IPS DF 6.9 (cell line): ENCODE results near the gene PRIMA1.

Experiments used
- DNase-seq: peaks from one replicate; pipeline ENCODE4 v3.0.0-alpha.2; 2013; ENCODE audit warnings: low read depth, low spot score
- H3K27ac ChIP-seq: one replicate; pipeline ENCODE4 v1.5.1; 2013; ENCODE audit warnings: low read length, control low read depth
- H3K27me3 ChIP-seq: 2 replicates; pipeline ENCODE4 v1.6.1; 2013; ENCODE audit warnings: mild to moderate bottlenecking, low read length; ENCODE audit not compliant: control insufficient read depth, insufficient read depth
- H3K36me3 ChIP-seq: 2 replicates; pipeline ENCODE4 v1.6.1; 2013; ENCODE audit warnings: low read length; ENCODE audit not compliant: control insufficient read depth, insufficient read depth
- H3K4me1 ChIP-seq: 2 replicates; pipeline ENCODE4 v1.6.1; 2013; ENCODE audit warnings: low read length; ENCODE audit not compliant: control insufficient read depth, insufficient read depth
- H3K4me3 ChIP-seq: 2 replicates; pipeline ENCODE4 v1.5.1; 2013; ENCODE audit warnings: mild to moderate bottlenecking, low read length
- H3K9me3 ChIP-seq: 2 replicates; pipeline ENCODE4 v1.6.1; 2013; ENCODE audit warnings: low read length, inconsistent platforms; ENCODE audit not compliant: control insufficient read depth, insufficient read depth
- WGBS: extraction: QIAGEN DNeasy Blood & Tissue Kit; methylation state at CpG from one replicate; pipeline ENCODE4 v1.1.7; 2013; ENCODE audit warnings: mixed read lengths, missing lambda C conversion rate; ENCODE audit not compliant: insufficient read length, insufficient coverage; 5-methylcytosine and 5-hydroxymethylcytosine counted together

The PRIMA1 gene

DNA sequence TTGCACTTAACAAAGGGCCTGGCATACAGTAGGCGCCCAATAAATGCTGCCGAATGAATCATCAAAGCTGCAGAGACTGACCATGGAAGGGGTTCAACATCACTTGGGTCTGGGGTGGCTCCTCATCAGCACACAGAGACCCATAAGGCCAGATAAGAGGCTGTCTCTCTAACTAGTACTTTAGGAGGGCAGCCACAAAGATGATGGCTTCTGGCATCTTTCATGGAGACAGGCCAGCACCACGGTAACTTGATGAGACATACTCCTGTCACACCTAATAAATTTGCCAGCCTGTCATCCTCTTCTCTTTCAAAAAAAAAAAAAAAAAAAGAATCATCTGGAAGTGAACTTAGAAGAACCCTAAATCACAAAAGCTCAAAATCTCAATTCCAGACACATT, 3.4 kb downstream of the PRIMA1 start:
- Histone ChIP-seq H3K4me3 (no peak overlapping the region), H3K36me3 (no peaks in the 10 kb centered on the region; the same call in 1 of the 2 replicates), H3K9me3 (no peaks in the 10 kb centered on the region), H3K27me3 (peaks cover 11% of the 10 kb centered on the region; the same call in 1 of the 2 replicates), H3K4me1 (peaks cover 6% of the 10 kb centered on the region; the same call in 1 of the 2 replicates), H3K27ac (no peak overlapping the region)
- no peak for DNase-seq
- WGBS: no CpG with 5 or more reads among the region's 3 CpGs

DNA sequence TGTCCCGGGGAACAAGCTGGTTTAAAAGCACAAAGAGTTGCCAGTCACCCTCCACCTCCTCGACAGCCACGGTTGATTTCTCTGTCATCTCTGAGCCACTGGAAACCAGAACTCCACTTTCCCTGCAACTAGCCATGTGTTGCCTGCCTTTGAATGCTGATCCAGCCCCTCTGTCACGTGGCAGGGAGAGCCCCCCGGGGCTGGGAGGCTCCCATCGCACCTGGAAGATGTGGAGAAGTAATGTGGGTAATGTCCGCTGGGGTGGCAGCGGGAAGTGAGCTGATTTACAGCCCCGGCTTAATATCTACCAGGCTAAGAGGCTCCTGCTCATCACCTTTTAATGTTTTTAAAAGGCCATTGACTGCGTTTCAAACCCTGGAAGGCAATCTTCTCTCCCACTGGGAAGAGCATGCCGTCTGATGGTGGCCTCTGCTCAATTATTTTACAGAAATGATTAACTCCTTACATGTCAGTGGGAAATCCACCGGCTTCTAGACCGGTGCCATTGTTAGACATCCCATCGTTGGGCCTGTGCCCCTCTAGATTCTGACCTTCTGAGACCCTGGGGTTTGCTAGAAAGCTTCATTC, 7.4 kb downstream of the PRIMA1 start:
- no peaks in the 10 kb centered on the region for H3K27me3 ChIP-seq
- WGBS: no CpG with 5 or more reads among the region's 14 CpGs
- H3K27ac ChIP-seq: no peak overlapping the region
- no peaks in the 10 kb centered on the region for H3K36me3 ChIP-seq
- no peak for DNase-seq
- H3K4me3 ChIP-seq: no peak overlapping the region
- 0 out of 2 replicates have a peak, but pooled peaks cover 2% of the 10 kb centered on the region for H3K4me1 ChIP-seq
- no peaks in the 10 kb centered on the region for H3K9me3 ChIP-seq

DNA sequence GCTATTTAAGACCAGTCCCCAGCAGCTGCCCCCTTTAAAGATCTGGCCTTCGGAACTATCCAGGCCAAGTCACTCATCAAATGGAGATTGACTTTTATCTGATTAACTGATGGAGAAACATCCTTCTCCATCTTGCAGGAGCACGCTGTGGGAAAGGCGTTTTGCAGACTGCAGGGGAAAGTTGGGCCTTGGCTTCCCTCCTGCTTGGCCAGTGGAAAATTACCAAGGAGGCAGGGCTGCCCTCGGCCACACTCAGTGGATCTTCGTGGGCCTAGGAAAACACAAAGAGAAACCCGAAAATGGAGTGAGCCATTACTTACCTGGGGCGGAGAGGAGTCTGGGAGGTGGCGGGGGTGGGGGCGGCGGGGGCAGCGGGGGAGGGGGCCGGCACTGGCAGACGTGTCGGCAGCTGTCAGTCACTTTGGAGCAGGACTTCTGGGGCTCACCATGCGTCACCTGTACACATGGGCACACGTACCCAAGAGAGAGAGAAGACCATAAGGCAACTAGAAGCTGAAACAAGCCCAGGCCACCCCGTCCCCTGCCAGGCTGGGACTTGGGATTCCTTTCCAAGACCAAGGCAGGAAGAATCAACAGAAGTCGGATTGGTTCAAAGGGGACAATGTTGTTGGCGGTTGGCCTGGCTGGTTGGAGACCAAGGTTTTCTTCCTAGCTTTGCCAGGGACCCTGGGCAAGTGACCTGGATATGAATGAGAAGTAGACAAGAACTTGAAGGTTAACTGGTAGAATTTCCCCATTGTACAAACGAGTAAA, 9.2 kb downstream of the PRIMA1 start:
- no peak overlapping the region for H3K27ac ChIP-seq
- no peak for DNase-seq
- no peaks in the 10 kb centered on the region for H3K36me3 ChIP-seq
- no peak overlapping the region for H3K4me3 ChIP-seq
- no peaks in the 10 kb centered on the region for H3K27me3 ChIP-seq
- WGBS: no CpG with 5 or more reads among the region's 20 CpGs
- H3K4me1 ChIP-seq: 0 out of 2 replicates have a peak, but pooled peaks cover 2% of the 10 kb centered on the region
- no peaks in the 10 kb centered on the region for H3K9me3 ChIP-seq

DNA sequence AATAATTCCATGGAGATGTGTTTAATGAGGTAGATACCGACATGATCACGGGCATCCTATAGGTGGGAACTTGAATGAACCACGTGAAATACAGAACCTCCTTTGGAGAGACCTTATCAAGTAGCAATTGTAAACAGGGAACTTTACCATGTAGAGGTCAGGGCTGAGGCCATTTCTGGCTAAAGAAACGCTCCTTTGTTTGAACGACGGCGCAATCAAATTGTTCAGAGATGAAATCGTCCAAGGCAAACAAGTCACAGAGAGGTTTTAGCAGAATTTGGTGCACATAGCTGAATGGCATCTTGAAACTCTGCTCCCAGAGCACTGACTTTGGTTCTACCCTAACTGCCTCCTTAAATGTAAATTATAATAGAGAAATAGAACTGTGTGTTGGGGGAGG, 9.8 kb downstream of the PRIMA1 start:
- H3K4me1 ChIP-seq: 0 out of 2 replicates have a peak, but pooled peaks cover 2% of the 10 kb centered on the region
- no peaks in the 10 kb centered on the region for H3K9me3 ChIP-seq
- H3K27ac ChIP-seq: no peak overlapping the region
- WGBS: no CpG with 5 or more reads among the region's 8 CpGs
- no peak overlapping the region for H3K4me3 ChIP-seq
- DNase-seq: no peak
- no peaks in the 10 kb centered on the region for H3K36me3 ChIP-seq
- H3K27me3 ChIP-seq: no peaks in the 10 kb centered on the region

GRCh38 chr14:93775744-93776143, 12.5 kb downstream of the PRIMA1 start:
- Histone ChIP-seq H3K9me3 (no peaks in the 10 kb centered on the region), H3K36me3 (no peaks in the 10 kb centered on the region), H3K27ac (no peak overlapping the region), H3K27me3 (no peaks in the 10 kb centered on the region), H3K4me1 (0 out of 2 replicates have a peak, but pooled peaks cover 2% of the 10 kb centered on the region), H3K4me3 (no peak overlapping the region)
- DNase-seq: no peak
- no CpG with 5 or more reads among the region's 3 CpGs for WGBS

- WGBS: no CpG with 5 or more reads among the region's 2 CpGs
- 0 out of 2 replicates have a peak, but pooled peaks cover 2% of the 10 kb centered on the region for H3K4me1 ChIP-seq
- no peaks in the 10 kb centered on the region for H3K9me3 ChIP-seq
- H3K4me3 ChIP-seq: no peak overlapping the region
- H3K36me3 ChIP-seq: no peaks in the 10 kb centered on the region
- no peaks in the 10 kb centered on the region for H3K27me3 ChIP-seq
- DNase-seq: no peak
- no peak overlapping the region for H3K27ac ChIP-seq
These were observed 13.1 kb downstream of the PRIMA1 start for GRCh38 chr14:93775158-93775557.

GRCh38 chr14:93772263-93772662, 16.0 kb downstream of the PRIMA1 start:
- Histone ChIP-seq H3K9me3 (no peaks in the 10 kb centered on the region), H3K36me3 (no peaks in the 10 kb centered on the region), H3K4me3 (no peak overlapping the region), H3K27ac (no peak overlapping the region), H3K4me1 (no peaks in the 10 kb centered on the region), H3K27me3 (no peaks in the 10 kb centered on the region)
- no CpG with 5 or more reads among the region's 5 CpGs for WGBS
- no peak for DNase-seq

GRCh38 chr14:93765970-93766369, 22.3 kb downstream of the PRIMA1 start:
- Histone ChIP-seq H3K36me3 (no peaks in the 10 kb centered on the region), H3K4me3 (no peak overlapping the region), H3K9me3 (no peaks in the 10 kb centered on the region), H3K27me3 (no peaks in the 10 kb centered on the region), H3K27ac (no peak overlapping the region), H3K4me1 (no peaks in the 10 kb centered on the region)
- DNase-seq: no peak
- WGBS: no CpG with 5 or more reads among the region's 3 CpGs

DNA sequence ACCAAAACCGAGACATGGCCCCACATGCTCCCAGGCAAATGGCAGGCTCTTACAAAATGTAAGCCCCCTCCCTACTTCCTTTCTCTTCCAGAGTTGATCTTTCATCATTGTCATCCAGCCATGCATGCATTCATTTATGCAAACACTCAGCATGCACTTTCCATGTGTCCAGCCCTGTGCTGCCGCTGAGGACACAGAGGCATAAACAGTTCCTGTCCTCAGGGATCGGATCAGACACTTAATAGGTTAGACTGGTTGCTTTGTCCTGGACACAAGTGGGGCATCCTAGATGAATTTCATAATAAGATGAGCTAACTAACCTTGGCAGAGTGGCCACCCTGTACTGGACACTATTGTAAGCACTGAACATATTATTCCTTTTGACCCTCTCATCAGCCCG, 23.1 kb downstream of the PRIMA1 start:
- Histone ChIP-seq H3K36me3 (no peaks in the 10 kb centered on the region), H3K4me1 (no peaks in the 10 kb centered on the region), H3K27ac (no peak overlapping the region), H3K27me3 (no peaks in the 10 kb centered on the region), H3K4me3 (no peak overlapping the region), H3K9me3 (no peaks in the 10 kb centered on the region)
- DNase-seq: no peak
- no CpG with 5 or more reads among the region's 4 CpGs for WGBS

GRCh38 chr14:93764211-93764659, 24.1 kb downstream of the PRIMA1 start:
- no CpG with 5 or more reads among the region's 8 CpGs for WGBS
- Histone ChIP-seq H3K9me3 (no peaks in the 10 kb centered on the region), H3K36me3 (no peaks in the 10 kb centered on the region), H3K27me3 (no peaks in the 10 kb centered on the region), H3K4me1 (no peaks in the 10 kb centered on the region), H3K4me3 (no peak overlapping the region), H3K27ac (no peak overlapping the region)
- no peak for DNase-seq
